OCI-LY7 (cell line): Measurements from ENCODE around the gene PNLIPRP3.

Experiments
- EZH2phosphoT487 ChIP-seq: fragments of 200-600 bp; sonication (generic); IDR thresholded peaks from 2 replicates; pipeline ENCODE4 v1.6.1; 2018; ENCODE audit warnings: low read depth, borderline replicate concordance, mild to moderate bottlenecking, mixed run types, antibody characterized with exemption, low read length, moderate library complexity, mixed read lengths
- TF ChIP-seq, protein P1 (sequence below): fragments of 200-600 bp; sonication (generic); conservative IDR thresholded peaks from 2 replicates; pipeline ENCODE4 v1.5.1; 2014; ENCODE audit warnings: mild to moderate bottlenecking, antibody characterized with exemption, low read length, moderate library complexity, mixed read lengths

DNA sequence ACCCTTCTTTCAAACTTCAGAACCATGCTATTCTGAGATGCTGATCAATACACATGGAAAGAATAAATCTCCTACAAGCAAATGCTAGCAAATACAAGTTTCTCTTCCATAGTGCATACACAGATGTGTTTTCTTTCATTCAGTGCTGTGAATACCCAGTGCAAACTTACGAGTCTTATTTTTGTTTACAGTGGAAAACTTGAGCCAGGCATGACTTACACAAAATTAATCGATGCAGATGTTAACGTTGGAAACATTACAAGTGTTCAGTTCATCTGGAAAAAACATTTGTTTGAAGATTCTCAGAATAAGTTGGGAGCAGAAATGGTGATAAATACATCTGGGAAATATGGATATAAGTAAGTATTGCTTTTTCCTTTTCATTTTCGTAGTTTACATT lies 48.8 kb downstream of the PNLIPRP3 start:
- TF ChIP-seq, protein P1, sequence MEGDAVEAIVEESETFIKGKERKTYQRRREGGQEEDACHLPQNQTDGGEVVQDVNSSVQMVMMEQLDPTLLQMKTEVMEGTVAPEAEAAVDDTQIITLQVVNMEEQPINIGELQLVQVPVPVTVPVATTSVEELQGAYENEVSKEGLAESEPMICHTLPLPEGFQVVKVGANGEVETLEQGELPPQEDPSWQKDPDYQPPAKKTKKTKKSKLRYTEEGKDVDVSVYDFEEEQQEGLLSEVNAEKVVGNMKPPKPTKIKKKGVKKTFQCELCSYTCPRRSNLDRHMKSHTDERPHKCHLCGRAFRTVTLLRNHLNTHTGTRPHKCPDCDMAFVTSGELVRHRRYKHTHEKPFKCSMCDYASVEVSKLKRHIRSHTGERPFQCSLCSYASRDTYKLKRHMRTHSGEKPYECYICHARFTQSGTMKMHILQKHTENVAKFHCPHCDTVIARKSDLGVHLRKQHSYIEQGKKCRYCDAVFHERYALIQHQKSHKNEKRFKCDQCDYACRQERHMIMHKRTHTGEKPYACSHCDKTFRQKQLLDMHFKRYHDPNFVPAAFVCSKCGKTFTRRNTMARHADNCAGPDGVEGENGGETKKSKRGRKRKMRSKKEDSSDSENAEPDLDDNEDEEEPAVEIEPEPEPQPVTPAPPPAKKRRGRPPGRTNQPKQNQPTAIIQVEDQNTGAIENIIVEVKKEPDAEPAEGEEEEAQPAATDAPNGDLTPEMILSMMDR: no peak
- TF ChIP-seq EZH2phosphoT487: no peak
